Heart left ventricle (tissue), 11 donors: Measurements from ENCODE around the gene KRTAP2-3. TPM values are rescaled to one million over a fixed set of nuclear protein-coding genes. Genes with fewer than 3 reads are reported as not detected.

ENCODE experiments used
- polyA plus RNA-seq, 2 donors: library from polyadenylated mRNA; stranded (reverse); fragments of 200-250 nt; gene quantifications; one replicate each; pipeline ENCODE4 v1.2.3, GENCODE V29; 2013
- total RNA-seq, 9 donors: library from RNA; depleted of rRNA in 2 of 9; stranded (reverse); fragments of >200 nt in 2 of 9; fragmentation: NEBNext Ultra II Directional in 3 of 9; extraction: Animal tissue kit (Norgen Biotek cat#: 25700) in 3 of 9; gene quantifications; one replicate each; pipeline versions ENCODE4 v1.1.0 to v1.2.4, GENCODE V29; 2016 to 2023
- donor health status: ischemic (EF 13 %, LVEDD 7.1; RV severe dilation, severe dysfunction).
- donor health status: healthy with polysubstance abuse.
- donor health status: DM: no; HTN: yes; CAD: no.
- donor health status: DM: no; HTN: no; CAD: no.
- donor health status: ischemic (EF 25% LVEDD 5.7; RV mildly dilated, moderate dysfunction).
- donor health status: healthy.
- donor health status: DM: yes; HTN: yes; CAD: no.
- donor health status: PGD.
- donor health status: nonischemic (EF 23%, LVEDD 6.1; RV moderate dilation, normal function).

KRTAP2-3 gene
- total and polyA plus RNA-seq, 11 donors, result not detected

Other genes with a start within 250 kb of the KRTAP2-3 start
Only the 30 nearest of the 38 such genes appear.
- gene KRT20, start 174.9 kb downstream of the KRTAP2-3 start, total RNA-seq, result not detected
- gene KRT20, start 174.9 kb downstream of the KRTAP2-3 start, polyA plus RNA-seq, result under 1 TPM in 1 of 2 donors, not detected in 1; 0.12 TPM
- under 1 TPM in 1 of 9 donors, not detected in 8; 0.16 TPM for gene KRT23, start 122.5 kb downstream of the KRTAP2-3 start, total RNA-seq
- gene KRT23, start 122.5 kb downstream of the KRTAP2-3 start, polyA plus RNA-seq, result not detected
- not detected for gene KRT39, start 93.2 kb downstream of the KRTAP2-3 start, total RNA-seq
- not detected for gene KRT39, start 93.2 kb downstream of the KRTAP2-3 start, polyA plus RNA-seq
- gene KRT40, start 75.8 kb downstream of the KRTAP2-3 start, total RNA-seq, result not detected
- gene KRT40, start 75.8 kb downstream of the KRTAP2-3 start, polyA plus RNA-seq, result not detected
- gene KRTAP3-3, start 66.0 kb downstream of the KRTAP2-3 start, total RNA-seq, result not detected
- gene KRTAP3-3, start 66.0 kb downstream of the KRTAP2-3 start, polyA plus RNA-seq, result not detected
- gene KRTAP3-2, start 60.2 kb downstream of the KRTAP2-3 start, total RNA-seq, result not detected
- not detected for gene KRTAP3-2, start 60.2 kb downstream of the KRTAP2-3 start, polyA plus RNA-seq
- not detected for gene KRTAP3-1, start 51.0 kb downstream of the KRTAP2-3 start, total RNA-seq
- gene KRTAP3-1, start 51.0 kb downstream of the KRTAP2-3 start, polyA plus RNA-seq, result not detected
- gene KRTAP1-5, start 32.9 kb downstream of the KRTAP2-3 start, total RNA-seq, result not detected
- not detected for gene KRTAP1-5, start 32.9 kb downstream of the KRTAP2-3 start, polyA plus RNA-seq
- gene KRTAP1-4, start 29.9 kb downstream of the KRTAP2-3 start, total RNA-seq, result not detected
- gene KRTAP1-4, start 29.9 kb downstream of the KRTAP2-3 start, polyA plus RNA-seq, result not detected
- not detected for gene KRTAP1-3, start 25.2 kb downstream of the KRTAP2-3 start, total RNA-seq
- not detected for gene KRTAP1-3, start 25.2 kb downstream of the KRTAP2-3 start, polyA plus RNA-seq
- gene KRTAP1-1, start 18.7 kb downstream of the KRTAP2-3 start, total RNA-seq, result not detected
- gene KRTAP1-1, start 18.7 kb downstream of the KRTAP2-3 start, polyA plus RNA-seq, result not detected
- not detected for gene KRTAP2-1, start 12.8 kb downstream of the KRTAP2-3 start, total RNA-seq
- not detected for gene KRTAP2-1, start 12.8 kb downstream of the KRTAP2-3 start, polyA plus RNA-seq
- gene KRTAP2-2, start 4.9 kb downstream of the KRTAP2-3 start, total RNA-seq, result not detected
- not detected for gene KRTAP2-2, start 4.9 kb downstream of the KRTAP2-3 start, polyA plus RNA-seq
- not detected for gene KRTAP2-4, start 5.8 kb upstream of the KRTAP2-3 start, total RNA-seq
- gene KRTAP2-4, start 5.8 kb upstream of the KRTAP2-3 start, polyA plus RNA-seq, result not detected
- not detected for gene KRTAP4-7, start 24.0 kb upstream of the KRTAP2-3 start, total RNA-seq
- gene KRTAP4-7, start 24.0 kb upstream of the KRTAP2-3 start, polyA plus RNA-seq, result not detected
- gene KRTAP4-8, start 38.0 kb upstream of the KRTAP2-3 start, total RNA-seq, result not detected
- gene KRTAP4-8, start 38.0 kb upstream of the KRTAP2-3 start, polyA plus RNA-seq, result not detected
- not detected for gene KRTAP4-16, start 42.1 kb upstream of the KRTAP2-3 start, total RNA-seq
- gene KRTAP4-16, start 42.1 kb upstream of the KRTAP2-3 start, polyA plus RNA-seq, result not detected
- gene KRTAP4-9, start 45.3 kb upstream of the KRTAP2-3 start, total RNA-seq, result not detected
- not detected for gene KRTAP4-9, start 45.3 kb upstream of the KRTAP2-3 start, polyA plus RNA-seq
- not detected for gene KRTAP4-11, start 58.3 kb upstream of the KRTAP2-3 start, total RNA-seq
- not detected for gene KRTAP4-11, start 58.3 kb upstream of the KRTAP2-3 start, polyA plus RNA-seq
- not detected for gene KRTAP4-12, start 64.1 kb upstream of the KRTAP2-3 start, total RNA-seq
- not detected for gene KRTAP4-12, start 64.1 kb upstream of the KRTAP2-3 start, polyA plus RNA-seq
- not detected for gene KRTAP4-6, start 80.4 kb upstream of the KRTAP2-3 start, total RNA-seq
- not detected for gene KRTAP4-6, start 80.4 kb upstream of the KRTAP2-3 start, polyA plus RNA-seq
- gene KRTAP4-5, start 89.7 kb upstream of the KRTAP2-3 start, total RNA-seq, result not detected
- not detected for gene KRTAP4-5, start 89.7 kb upstream of the KRTAP2-3 start, polyA plus RNA-seq
- gene KRTAP4-4, start 100.6 kb upstream of the KRTAP2-3 start, total RNA-seq, result not detected
- gene KRTAP4-4, start 100.6 kb upstream of the KRTAP2-3 start, polyA plus RNA-seq, result not detected
- not detected for gene KRTAP4-3, start 108.1 kb upstream of the KRTAP2-3 start, total RNA-seq
- gene KRTAP4-3, start 108.1 kb upstream of the KRTAP2-3 start, polyA plus RNA-seq, result not detected
- not detected for gene KRTAP4-2, start 118.1 kb upstream of the KRTAP2-3 start, total RNA-seq
- not detected for gene KRTAP4-2, start 118.1 kb upstream of the KRTAP2-3 start, polyA plus RNA-seq
- gene KRTAP4-1, start 124.8 kb upstream of the KRTAP2-3 start, total RNA-seq, result not detected
- gene KRTAP4-1, start 124.8 kb upstream of the KRTAP2-3 start, polyA plus RNA-seq, result not detected
- not detected for gene KRTAP9-1, start 129.8 kb upstream of the KRTAP2-3 start, total RNA-seq
- not detected for gene KRTAP9-1, start 129.8 kb upstream of the KRTAP2-3 start, polyA plus RNA-seq
- not detected for gene KRTAP9-2, start 166.5 kb upstream of the KRTAP2-3 start, total RNA-seq
- not detected for gene KRTAP9-2, start 166.5 kb upstream of the KRTAP2-3 start, polyA plus RNA-seq
- gene KRTAP9-3, start 172.3 kb upstream of the KRTAP2-3 start, total RNA-seq, result not detected
- gene KRTAP9-3, start 172.3 kb upstream of the KRTAP2-3 start, polyA plus RNA-seq, result not detected
- not detected for gene KRTAP9-8, start 177.9 kb upstream of the KRTAP2-3 start, total RNA-seq
- gene KRTAP9-8, start 177.9 kb upstream of the KRTAP2-3 start, polyA plus RNA-seq, result not detected